GM21717 (cell line): ENCODE measurements around the gene DHRS7B.

Experiments used
- ATAC-seq: cut with Tn5 transposase; IDR thresholded peaks from one replicate; pipeline ENCODE4 v1.9.1; 2021; ENCODE audit warnings: mild to moderate bottlenecking, moderate library complexity; ENCODE audit not compliant: unreplicated experiment

The DHRS7B gene

GRCh38 chr17:21232033-21232749 is 105.4 kb downstream of the DHRS7B start:
- no peak for ATAC-seq

- no peak for ATAC-seq
These were observed 107.0 kb downstream of the DHRS7B start for GRCh38 chr17:21233581-21234347.

- ATAC-seq = no peak
These were observed 109.2 kb downstream of the DHRS7B start for GRCh38 chr17:21235921-21236320.

DNA sequence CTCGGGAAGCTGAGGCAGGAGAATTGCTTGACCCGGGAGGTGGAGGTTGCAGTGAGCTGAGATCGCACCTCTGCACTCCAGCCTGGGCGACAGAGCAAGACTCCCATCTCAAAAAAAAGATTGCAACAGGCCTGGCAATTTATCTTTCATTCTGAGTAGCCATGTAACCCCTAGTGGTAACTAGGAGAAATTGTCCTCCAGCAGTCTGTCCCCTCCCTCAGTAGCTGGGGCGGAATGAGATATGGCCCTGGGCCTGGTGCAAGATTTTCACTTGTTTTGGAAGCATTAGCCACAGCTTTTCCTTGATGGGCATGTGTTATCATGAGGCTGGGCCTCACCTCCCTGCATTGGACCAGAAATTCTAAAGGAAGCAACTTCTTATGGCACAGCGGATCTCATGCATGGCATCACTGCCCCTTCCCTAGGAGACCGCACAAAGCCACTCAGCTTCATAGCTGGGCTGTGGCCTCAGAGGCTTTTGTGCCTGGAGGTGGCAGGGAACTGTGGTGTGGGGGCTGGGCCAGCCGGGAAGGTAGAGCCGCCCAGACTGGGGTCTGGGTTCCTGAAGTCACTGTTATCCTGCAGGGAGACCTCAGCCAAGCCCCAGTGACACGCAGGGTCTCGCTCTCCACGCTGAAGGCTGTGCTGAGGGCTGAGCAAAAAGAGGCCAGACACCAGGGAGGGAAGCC is 113.1 kb downstream of the DHRS7B start:
- no peak for ATAC-seq

- no peak for ATAC-seq
These were observed 113.7 kb downstream of the DHRS7B start for GRCh38 chr17:21240369-21241055.
